COLO829 (cell line): Measurements from ENCODE around the gene KDM2A.
A peak's percentile ranks its signal among the peaks of the same experiment; 100 is the strongest.

Experiments used
- DNase-seq: peaks from one replicate; pipeline ENCODE4 v3.0.0; 2012; ENCODE audit warnings: low spot score

The KDM2A gene

DNA sequence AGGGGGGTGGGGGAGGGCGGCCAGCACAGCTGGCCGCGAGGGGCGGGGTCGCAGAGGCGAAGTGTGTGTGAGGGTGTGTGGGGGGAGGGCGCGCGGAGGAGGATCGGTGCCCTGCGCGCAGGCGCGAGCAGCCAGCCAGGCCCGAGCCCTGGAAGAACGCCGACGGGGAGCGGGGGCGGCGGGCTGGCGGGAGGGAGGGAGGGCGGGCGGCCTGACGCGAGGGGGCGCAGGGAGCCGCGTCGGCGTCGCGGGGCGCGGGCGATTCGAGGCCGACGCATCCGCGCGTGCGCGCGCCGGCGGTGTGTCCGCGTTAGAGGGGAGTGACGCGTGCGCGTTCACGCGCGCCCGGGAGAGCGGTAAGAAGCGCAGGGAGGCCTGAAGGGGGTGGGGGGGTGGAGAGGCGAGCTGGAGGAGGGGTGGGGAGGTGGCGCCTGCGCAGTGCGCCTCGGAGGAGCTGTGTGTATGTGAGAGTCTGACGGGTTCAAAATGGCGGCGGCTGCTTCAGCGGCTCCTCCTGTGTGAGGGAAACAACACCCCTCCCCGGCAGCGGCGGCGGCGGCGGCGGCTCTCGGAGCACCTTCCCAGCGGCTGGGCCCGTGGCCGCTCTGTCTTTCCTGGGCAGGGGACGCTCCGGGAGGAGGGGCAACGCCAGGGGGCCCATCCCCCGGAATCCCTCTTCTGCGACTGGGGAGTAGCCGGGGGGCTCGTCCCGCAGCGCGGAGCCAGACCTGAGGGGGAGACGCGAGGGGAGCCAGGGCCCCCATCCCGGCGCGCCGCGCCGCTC lies at the start of gene KDM2A:
Gene KDM2A (plus strand): TSS at position 463 of the 784 bp plus-strand sequence. CDS start 2,054 bp downstream, outside the sequence.
- peak; percentile 99 for DNase-seq

DNA sequence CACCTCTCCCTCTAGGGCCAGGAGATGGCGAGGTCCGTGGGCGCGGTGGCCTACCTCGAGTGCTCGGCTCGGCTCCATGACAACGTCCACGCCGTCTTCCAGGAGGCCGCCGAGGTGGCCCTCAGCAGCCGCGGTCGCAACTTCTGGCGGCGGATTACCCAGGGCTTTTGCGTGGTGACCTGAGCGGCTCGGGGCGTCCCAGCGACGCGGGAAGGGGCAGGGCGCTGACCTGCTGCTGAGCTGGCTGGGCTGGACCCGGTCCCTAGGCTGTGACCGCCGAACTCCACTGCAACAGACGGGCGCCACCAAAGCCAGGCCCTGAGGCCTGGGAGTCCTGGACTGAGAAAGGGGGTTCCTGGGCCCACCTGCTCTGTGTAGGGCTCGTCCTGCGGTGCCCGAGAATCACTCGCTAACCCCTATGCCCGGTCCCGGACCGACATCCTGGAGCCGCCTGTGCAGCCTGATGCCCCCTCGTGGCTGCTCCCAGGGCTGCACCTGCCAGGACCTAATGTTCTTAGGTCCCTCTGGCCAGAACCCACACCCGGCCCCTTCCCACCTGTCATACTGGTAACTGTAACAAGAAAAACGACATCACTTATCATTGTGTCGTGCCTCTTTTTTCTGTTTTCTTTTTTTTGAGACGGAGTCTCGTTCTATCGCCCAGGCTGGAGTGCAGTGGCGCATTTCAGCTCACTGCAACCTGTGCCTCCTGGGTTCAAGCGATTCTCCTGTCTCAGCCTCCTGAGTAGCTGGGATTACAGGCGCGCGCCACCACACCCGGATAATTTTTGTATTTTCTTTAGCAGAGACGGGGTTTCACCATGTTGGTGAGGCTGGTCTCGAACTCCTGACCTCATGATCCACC lies 47.4 kb upstream of the KDM2A start:
- no peak for DNase-seq

DNA sequence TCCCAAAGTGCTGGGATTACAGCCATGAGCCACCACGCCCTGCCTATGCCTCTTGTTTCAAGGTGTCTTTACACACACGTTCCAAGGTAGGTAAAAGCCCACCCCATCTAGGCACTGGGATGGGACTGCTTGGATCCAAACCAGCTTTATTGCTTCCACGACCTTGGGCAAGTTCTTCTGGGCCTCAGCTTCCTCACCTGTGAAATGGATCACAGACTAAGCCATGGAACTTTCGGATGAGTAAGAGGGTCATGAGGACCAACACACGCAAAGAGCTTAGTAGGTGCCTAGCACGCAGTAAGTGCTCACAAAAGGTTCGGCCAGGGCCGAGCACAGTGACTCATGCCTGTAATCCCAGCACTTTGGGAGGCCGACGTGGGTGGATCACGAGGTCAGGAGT lies 46.8 kb upstream of the KDM2A start:
- no peak for DNase-seq

DNA sequence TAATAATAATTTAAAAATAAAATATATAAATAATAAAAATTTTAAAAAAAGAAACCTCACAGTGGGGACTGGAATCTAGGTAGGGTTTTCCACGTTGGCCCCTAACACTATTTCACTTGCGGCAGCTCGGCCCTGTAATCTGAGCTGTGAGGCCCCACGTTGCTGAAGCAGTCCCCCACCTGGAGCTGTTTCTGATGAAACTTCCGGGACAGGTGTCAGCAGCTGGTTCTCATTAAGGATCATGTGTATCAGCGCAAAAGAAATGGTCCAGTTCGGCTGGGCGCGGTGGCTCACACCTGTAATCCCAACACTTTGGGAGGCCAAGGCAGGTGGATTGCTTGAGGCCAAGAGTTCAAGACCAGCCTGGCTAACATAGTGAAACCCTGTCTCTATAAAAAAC lies 45.2 kb upstream of the KDM2A start:
- DNase-seq = no peak

DNA sequence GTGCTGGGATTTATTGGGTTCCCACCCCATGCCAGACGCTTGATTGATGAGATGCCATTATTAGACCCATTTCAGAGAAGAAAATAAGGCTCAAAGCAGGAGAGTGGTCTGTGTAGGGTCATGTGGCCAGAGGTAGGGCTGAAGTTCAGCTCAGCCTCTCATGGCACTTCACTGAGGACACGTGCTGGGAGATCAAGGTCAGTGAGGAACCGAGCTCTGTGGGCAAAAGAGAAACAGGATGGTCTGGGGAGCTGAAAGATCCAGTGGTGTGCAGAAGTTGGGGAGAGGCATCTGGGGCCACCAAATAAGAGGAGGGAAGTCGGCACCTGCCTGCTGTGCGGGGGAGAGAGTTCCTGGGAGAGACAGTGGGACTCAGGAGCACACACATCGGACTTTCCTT lies 42.9 kb upstream of the KDM2A start:
- no peak for DNase-seq

DNA sequence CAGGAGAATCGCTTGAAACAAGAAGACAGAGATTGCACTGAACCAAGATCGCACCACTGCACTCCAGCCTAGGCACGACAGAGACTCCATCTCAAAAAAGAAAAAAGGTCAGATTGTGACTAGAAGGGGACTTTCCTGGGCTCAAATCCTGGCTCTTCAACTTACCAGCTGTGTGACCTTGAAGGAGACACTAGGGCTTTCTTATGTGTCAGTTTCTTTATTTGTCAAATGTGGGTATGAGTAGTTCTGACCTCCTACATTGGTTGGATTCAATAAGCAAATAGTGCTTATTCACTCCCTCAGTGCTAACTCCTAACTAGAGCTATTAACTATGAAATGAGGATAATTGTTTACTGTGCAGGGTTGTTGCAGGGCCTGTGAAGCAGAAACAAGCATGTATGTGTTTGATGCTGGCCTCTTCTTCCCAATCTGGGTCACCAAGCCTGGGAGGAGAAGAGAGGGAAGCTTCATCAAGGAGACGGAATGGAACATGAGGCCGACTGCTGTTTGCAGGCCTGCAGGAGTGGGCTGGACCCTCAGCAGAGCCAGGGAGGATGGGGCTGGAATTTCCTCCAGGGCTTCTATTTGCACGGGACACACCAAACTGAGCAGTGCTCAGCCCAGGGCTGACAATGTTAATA lies 39.9 kb upstream of the KDM2A start:
- DNase-seq = no peak

DNA sequence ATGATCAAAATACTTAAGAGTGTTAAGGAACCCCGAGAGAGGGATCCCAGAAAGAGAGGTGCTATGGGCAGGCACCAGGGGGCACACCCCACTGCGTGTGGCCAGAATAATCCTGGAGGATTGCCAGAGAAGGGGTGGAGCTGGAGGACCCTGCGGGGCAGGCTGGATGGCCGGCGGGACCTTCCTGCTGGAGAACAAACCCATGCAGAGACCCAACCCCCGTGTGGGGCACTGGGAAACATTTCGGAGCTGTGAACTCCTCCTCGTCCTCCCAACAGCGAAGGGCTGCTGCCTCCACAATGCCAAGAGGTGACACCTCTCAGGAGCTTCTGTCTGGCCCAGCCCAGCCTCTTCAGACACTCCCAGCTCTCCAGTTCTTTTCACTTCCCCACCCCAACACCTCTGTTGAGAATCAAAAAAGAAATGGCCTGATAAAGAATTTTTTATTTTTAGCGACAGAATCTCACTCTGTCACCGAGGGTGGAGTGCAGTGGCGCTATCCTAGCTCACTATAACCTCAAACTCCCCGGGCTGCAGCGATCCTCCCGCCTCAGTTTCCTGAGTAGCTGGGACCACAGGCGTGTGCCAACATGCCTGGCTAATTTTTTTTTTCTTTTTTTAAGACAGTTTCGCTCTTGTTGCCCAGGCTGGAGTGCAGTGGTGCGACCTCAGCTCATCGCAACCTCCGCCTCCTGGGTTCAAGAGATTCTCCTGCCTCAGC lies 36.8 kb upstream of the KDM2A start:
- DNase-seq = no peak

DNA sequence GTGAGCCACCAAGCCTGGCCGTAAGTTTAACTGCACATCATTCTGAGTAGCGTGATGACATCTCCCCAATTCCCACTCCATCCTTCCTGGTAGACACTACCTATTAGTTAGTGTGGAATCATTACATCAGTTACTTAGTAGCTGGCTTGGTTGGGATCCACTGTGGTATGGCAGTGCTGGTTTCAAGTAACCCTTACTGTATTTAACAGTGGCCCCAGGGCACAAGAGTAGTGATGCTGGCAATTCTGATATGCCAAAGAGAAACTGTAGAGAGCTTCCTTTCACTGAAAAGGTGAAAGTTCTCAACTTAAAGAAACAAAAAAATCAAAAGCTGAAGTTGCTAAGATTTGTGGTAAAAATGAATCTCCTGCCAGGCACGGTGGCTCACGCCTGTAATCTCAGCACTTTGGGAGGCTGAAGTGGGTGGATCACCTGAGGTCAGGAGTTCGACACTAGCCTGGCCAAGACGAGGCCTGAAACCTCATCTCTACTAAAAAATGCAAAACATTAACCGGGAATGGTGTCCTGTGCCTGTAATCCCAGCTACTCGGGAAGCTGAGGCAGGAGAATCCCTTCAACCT lies 35.2 kb upstream of the KDM2A start:
- DNase-seq = no peak

DNA sequence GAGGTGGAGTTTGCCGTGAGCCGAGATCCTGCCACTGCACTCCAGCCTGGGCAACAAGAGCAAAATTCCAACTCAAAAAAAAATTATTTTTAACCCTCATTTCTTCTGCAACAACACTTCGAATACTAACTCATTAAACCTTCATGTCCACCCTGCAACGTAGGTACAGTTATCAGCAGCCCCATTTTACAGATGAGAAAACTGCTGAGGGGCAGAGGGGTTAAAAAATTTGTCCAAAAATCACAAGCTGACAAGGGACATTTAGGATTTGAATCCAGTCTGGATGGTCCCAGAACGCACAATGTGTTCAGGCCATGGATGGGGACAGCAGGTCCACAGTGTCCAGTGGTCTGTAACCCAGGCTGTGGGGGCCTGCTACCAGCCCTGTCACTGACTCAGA lies 33.4 kb upstream of the KDM2A start:
- no peak for DNase-seq

DNA sequence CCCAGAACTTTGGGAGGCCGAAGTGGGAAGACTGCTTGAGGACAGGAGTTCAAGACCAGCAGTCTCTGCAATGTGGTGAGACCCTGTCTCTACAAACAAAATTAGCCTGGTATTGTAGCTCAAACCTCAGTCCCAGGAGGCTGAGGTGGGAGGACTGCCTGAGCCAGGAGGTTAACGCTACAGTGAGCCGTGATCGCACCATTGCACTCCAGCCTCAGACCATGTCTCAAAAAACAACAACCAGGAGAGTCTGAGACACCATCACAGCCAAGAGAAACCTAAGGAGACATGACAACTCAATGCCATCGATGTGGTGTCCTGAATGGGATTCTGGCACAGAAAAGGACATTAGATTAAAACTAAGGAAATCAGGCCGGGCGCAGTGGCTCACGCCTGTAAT lies 28.3 kb upstream of the KDM2A start:
- no peak for DNase-seq

DNA sequence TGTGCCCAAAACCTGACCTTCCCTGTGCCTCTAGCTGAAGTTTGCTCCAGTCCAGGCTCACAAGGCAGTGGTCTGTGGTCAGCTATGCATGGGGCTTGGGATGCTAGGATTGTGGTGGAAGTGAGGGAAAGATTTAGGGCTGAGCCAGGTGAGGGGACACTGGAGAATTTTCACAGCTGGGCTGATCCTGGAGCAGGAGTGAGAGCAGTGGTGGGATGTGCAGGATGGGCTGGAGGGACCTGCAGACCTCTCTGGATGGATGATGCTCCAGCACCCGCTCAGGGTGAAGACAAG lies 23.9 kb upstream of the KDM2A start:
- no peak for DNase-seq

DNA sequence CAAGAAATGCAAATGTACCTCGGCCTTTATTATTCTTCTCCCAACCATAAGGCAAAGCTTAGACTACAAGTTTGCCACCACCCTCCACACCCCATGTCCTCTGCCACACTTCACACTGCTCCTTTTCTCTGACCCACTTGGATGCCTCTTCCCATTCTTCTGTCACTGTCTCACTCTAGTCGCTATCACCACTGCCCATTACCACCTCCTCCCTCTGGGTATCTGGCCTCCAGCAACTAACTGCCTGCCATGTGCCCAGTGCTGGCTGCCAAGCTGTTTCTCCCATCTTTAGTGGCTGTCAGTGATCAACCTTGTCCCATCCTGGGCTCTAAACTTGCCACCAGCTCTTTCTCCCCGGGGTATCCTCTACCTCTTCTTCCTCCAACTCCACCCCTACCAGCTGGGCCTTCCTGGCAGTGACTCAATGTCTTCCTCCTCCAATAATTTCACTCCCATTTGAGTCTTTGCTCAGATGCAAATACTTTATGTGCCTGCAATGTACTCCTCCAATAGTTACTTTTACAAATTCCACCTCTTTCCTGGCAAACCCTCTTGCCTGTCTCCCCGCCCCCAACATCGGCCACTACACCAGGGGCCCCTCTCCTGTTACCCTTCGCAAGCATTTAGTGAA lies 20.1 kb upstream of the KDM2A start:
- DNase-seq = no peak

DNA sequence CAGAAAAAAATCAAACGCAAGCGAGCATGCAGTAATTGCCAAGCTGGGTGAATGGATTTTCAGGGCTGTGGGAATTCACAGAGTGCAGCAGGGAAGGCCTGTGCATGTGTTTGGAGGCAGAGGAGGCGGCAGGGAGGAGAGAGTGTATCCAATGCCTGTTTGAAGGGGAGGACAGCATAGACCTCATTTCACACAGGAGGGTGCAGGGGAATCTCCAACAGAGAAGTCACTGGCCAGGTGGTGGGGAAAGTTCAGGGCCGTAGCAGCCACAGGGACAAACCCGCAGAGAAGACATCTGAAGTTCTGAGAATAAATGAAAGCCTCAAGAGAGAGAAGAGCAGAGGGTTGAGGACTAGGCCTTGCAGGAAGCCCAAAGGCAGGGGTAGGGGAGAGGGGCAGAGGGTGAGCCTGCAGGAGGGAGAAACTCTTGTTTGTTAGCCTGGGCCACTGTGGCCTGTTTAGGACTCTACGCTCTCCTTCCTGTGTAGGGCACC lies 19.2 kb upstream of the KDM2A start:
- DNase-seq = no peak

DNA sequence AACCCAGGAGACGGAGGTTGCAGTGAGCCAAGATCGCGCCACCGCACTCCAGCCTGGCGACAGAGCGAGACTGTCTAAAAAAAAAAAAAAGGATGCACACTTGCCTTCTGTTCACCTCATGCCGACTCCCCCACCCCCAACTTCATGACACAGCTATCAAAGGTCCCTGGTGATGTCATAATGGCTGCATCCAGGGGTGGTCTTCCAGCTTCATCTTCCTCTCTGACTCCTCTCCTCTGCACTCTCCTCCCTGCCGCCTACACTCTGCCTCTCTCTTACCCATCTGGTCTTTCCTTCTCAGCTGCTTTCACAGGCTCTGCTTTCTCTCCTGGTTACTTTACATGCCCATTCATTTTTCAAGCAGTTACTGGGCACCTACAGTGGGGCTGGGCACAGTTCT lies 16.4 kb upstream of the KDM2A start:
- no peak for DNase-seq

DNA sequence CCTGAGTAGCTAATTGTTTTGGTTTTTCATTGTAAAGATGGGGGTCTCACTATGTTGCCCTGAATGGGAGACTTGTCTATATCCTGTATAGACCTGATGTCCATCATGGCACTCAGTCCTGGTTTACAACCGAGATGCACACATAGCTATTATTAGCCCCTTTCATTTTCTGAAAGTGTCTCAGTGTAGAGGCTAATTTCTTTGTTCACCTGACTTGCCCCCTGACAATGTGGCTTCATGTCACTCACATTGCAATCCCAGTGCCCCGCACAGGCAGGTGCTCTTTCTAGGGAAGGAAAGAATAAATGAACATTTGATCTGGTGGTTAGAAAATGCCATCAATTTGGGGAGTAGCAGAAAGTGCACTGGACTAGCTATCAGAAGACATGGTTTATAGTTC lies 13.1 kb upstream of the KDM2A start:
- no peak for DNase-seq

DNA sequence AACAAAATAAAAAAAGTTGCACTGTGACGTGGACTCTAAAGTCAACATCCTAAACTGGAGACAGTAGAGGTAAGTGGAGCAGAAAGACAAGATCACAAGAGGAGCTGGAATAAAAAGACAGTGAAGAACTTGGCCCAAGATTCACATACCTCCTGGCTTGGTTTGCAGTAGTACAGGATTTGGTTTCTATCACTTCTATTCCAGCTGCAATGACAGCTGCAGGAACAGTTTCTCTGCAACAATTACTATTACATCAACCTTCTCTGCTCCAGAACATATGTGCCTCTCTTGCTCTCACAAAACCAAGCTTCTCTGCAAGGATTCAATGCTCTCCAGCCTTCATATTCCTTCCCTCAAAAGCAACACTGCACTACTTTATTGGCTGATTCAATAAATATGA lies 7.8 kb upstream of the KDM2A start:
- DNase-seq = no peak

DNA sequence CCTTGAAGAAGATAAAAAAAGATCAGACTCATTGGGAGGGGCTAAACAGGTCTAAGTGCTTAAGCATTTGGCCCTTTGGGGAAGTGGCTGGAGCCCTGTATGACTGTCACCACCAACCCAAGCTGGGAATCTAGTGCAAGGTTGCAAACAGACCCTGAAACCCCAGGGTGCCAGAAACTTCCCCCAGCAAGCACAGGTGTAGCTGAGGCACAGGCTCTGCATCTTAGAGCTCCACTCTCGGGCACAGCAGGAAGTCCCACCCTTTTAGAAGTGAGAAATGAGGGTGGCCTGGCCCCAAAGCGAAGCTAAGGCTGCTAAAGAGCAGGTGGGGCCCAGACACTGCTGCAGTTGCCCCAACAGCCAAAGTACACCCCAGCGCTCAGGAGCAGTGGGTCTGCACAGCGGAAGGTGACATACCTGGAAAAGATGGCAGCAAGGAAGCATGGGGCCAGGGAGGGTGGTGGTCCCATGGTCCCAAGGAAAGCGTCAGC lies 5.8 kb upstream of the KDM2A start:
- no peak for DNase-seq

DNA sequence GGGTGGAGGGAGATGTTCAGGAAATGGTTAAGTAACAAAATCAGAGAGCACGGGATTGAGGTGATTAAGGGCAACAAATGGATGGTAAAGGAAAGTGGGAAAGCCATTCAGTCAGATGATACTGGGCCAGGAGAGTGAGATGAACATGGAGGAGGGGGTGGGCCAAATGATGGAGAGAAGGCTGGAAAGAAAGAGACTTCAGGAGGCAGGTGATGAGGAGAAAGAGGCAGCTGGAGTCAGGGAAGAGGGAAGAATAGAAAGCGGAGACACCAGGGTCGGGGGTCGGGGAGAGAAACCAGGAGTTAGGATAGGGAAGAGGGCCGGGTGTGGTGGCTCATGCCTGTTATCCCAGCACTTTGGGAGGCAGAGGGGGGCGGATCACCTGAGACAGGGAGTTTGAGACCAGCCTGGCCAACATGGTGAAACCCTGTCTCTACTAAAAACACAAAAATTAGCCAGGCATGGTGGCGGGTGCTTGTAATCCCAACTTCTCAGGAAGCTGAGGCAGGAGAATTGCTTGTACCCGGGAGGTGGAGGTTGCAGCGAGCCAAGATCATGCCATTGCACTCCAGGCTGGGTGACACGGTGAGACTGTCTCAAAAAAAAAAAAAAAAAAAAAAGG lies 4.7 kb upstream of the KDM2A start:
- DNase-seq = no peak

DNA sequence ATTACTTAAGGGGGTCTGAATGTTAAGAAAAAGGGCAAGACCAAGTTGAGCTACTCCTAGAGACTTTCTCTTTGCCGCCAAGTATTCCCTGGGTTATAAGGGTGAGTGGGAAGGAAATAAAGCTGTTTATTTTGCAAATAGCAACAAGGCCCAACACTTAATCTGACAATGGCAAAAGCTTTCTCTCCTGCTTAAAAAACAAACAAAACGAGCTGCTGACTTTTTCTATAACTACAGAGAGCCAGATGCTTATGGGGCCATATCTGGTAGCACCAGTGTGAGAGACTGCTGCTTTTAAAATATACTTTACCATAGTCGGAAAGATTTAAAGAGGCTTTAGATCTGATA lies 2.3 kb upstream of the KDM2A start:
- DNase-seq = no peak

DNA sequence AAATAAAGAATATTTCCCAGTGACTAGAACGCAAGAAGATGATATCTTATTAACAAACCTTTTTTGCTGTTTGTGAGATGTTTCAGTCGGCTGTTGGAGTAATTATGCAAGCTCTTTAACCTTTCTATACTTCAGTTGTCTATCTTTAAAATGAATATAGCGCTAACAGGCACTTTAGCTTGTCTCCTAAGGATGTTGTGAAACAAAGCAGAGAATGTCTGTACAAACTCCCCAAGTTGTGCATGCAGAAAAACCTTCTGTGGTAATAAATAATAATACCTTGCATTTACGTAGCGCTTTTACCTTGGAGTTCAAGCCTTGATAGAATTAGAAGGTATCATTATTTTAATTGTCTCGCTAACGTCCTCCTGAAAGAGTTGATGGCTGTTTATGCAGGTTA lies 1.9 kb upstream of the KDM2A start:
- DNase-seq = no peak

DNA sequence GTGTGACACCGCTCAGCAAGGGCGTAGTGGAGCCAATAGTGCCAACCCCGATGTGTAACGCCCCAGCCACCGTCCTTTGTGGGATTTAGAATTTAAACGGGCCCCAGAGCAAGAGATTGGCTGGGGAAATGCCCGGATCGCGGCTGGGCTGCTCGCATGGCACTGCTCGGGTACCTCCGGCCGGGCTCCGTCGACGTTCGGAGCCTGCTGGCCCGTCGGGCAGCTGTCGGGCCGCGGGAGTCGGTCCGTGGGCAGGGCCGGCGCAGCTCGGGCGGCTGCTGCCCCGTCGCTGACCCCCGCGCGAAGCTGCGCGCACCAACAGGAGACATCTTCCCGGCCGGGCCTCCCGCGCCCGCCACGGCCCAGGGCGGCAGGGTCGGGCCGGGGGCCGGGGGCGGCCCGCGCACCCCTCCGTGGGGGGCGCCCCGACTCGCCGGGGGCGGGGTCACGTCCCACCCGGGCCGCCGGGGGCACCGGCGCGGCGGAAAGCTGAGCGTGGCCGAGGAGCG lies 1.3 kb upstream of the KDM2A start:
- DNase-seq = no peak
